Subcutaneous abdominal adipose tissue (tissue), 5 donors: ENCODE data around the gene HCN4.

Experiments used
- H3K27ac ChIP-seq: one replicate; pipeline ENCODE4 v1.7.0; 2013; ENCODE audit warnings: low read depth, mild to moderate bottlenecking, inconsistent platforms, low read length, moderate library complexity
- H3K27me3 ChIP-seq, 5 donors: one replicate each; pipeline ENCODE4 v1.7.0; 2013; ENCODE audit warnings: low read length in 5 of 5, inconsistent platforms in 1 of 5; ENCODE audit not compliant: control insufficient read depth in 5 of 5, insufficient read depth in 4 of 5
- H3K36me3 ChIP-seq, 5 donors: one replicate each; pipeline ENCODE4 v1.7.0; 2013; ENCODE audit warnings: low read length in 5 of 5; ENCODE audit not compliant: control insufficient read depth in 5 of 5, insufficient read depth in 5 of 5
- H3K4me1 ChIP-seq, 5 donors: one replicate each; pipeline ENCODE4 v1.7.0; 2013; ENCODE audit warnings: low read length in 5 of 5, mild to moderate bottlenecking in 3 of 5, moderate library complexity in 1 of 5; ENCODE audit not compliant: control insufficient read depth in 5 of 5, insufficient read depth in 5 of 5
- H3K4me3 ChIP-seq, 5 donors: one replicate each; pipeline ENCODE4 v1.7.0; 2013; ENCODE audit warnings: low read length in 5 of 5, low read depth in 1 of 5
- H3K9ac ChIP-seq, 5 donors: one replicate each; pipeline ENCODE4 v1.7.0; 2013; ENCODE audit warnings: low read length in 5 of 5, mild to moderate bottlenecking in 4 of 5, moderate library complexity in 3 of 5
- H3K9me3 ChIP-seq, 5 donors: one replicate each; pipeline ENCODE4 v1.7.0; 2013; ENCODE audit warnings: low read length in 5 of 5; ENCODE audit not compliant: control insufficient read depth in 5 of 5
- donor health status: healthy.
- donor health status: healthy.
- donor health status: healthy.
- donor health status: healthy.
- donor health status: healthy.

HCN4 gene

DNA sequence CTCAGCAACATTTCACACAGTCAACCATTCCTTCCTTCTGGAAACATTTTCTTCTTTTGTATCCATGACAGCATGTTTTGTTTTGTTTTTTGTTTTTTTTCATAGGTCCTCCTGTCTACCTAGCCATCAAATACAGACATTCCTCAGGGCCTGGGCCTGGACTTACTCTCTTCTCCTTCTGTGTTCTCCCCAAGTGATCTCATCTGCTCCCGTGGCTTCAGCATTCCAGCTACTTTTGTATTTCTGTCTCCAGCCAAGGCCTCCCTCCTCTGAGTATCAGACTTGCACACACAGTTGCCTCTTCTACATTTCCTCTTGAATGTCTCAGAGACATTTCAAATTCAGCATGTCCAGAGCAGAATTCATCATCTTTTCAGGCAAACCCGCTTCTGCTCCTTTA lies 82.4 kb downstream of the HCN4 start:
- H3K9ac ChIP-seq = no peak overlapping the region
- H3K27ac ChIP-seq = no peak overlapping the region
- H3K4me1 ChIP-seq = no peaks in the 10 kb centered on the region

DNA sequence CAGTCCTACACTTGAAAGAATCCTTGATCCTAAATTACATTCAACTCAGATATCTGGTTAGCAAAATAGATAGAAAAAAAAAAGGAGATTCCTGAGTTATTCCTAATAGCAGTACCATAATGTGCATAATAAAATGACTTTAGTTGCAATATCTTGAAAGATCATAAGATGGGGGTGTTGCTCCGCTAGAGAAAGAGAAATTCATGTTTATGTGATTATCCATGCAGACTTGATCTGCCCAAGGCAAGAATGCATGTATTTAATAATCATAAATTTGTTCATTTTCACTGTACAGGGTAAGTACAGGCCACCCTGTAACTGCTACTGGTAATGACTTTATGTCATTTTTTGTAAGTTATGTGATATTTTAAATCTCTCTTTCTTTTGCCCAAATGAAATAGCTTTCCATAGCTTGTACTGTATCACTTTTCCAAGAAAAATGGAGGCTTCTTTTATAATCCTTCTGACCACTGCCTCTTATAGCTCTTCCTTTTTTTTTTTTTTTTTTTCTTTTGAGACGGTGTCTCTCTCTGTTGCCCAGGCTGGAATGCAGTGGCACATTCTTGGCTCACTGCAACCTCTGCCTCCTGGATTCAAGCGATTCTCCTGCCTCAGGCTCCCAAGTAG lies 84.6 kb downstream of the HCN4 start:
- no peaks in the 10 kb centered on the region for H3K27me3 ChIP-seq
- H3K9me3 ChIP-seq = no peaks in the 10 kb centered on the region
- H3K36me3 ChIP-seq = peaks cover 8 to 40% (median 26%) of the 10 kb centered on the region in 5 donors
- no peak overlapping the region for H3K27ac ChIP-seq
- no peaks in the 10 kb centered on the region for H3K4me1 ChIP-seq
- no peak overlapping the region for H3K9ac ChIP-seq
- no peak overlapping the region for H3K4me3 ChIP-seq

More for the DNA sequence above, 82.4 kb downstream of the HCN4 start:
- Histone ChIP-seq H3K27me3 (no peaks in the 10 kb centered on the region), H3K4me3 (no peak overlapping the region), H3K36me3 (peaks cover 11 to 45% (median 32%) of the 10 kb centered on the region in 5 donors), H3K9me3 (no peaks in the 10 kb centered on the region)

DNA sequence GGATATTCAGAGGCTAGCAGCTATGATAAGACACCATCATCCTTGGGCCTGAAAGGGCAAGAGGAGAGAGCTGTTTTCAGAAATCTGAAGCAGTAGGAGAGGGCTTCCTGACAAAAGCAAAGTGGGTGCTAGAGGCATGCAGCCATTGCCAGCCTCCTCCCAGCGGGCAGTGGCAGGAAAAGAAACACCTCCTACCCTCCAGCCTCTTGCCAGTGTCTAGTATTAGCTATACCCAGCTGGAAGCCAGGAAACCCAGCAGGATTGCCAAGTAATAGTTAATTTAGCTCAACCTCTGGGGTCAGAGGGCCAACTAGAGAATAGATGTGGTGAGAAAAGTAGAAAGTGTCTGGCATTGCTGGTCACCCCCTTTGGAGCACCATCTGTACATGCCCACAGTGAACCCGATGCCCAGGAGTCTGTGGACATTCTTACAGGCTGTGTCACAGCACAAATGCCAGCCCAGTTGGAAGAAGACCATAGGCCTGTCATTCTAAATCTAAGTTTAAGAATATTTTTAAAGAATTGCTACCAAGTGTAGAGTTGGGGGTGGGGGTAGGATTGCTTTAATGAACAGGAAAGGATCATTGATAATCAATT lies 85.3 kb downstream of the HCN4 start:
- peaks cover 5 to 33% (median 19%) of the 10 kb centered on the region in 5 donors for H3K36me3 ChIP-seq
- no peaks in the 10 kb centered on the region for H3K9me3 ChIP-seq
- no peak overlapping the region for H3K9ac ChIP-seq
- peaks cover 0 to 2% (median 0%) of the 10 kb centered on the region in 5 donors for H3K4me1 ChIP-seq
- no peak overlapping the region for H3K4me3 ChIP-seq
- no peak overlapping the region for H3K27ac ChIP-seq
- H3K27me3 ChIP-seq = no peaks in the 10 kb centered on the region

DNA sequence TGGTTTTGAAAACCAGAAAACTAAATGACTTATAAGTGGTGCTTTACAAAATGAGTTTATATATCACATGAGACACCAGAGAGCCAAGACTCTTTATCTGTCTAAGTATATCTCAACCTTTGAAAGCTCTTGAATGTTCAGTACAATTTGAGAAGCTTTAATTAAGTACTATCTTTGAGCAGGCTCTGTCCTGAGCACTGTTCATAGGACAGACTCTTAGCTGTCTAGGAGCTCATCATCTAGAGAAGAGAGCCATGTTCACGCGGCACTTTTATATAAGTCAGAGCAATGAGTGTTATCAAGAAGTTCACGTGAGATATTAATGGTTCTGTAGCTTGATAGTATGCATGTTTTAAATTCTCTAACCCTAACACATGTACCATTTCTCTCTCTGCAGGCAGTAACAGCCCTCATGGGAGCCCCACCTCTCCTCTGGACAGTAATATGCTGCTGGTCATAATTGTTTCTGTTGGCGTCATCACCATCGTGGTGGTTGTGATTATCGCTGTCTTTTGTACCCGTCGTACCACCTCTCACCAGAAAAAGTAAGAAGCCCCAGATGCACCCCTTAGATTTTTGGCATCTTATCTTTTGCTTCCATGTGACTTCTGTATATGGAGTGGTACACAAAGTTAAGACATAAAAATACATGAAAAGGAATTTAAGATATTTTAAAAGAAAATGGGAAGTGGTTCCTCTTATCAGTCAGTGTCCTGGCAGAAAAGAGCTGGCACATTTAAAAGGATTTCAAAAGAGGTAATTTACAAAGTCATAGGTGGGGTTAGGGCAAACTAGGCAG lies 86.0 kb downstream of the HCN4 start:
- Histone ChIP-seq H3K9me3 (no peaks in the 10 kb centered on the region), H3K9ac (no peak overlapping the region), H3K27me3 (no peaks in the 10 kb centered on the region), H3K36me3 (peaks cover 5 to 26% (median 17%) of the 10 kb centered on the region in 5 donors), H3K4me1 (peaks cover 0 to 2% (median 0%) of the 10 kb centered on the region in 5 donors), H3K27ac (no peak overlapping the region), H3K4me3 (no peak overlapping the region)

DNA sequence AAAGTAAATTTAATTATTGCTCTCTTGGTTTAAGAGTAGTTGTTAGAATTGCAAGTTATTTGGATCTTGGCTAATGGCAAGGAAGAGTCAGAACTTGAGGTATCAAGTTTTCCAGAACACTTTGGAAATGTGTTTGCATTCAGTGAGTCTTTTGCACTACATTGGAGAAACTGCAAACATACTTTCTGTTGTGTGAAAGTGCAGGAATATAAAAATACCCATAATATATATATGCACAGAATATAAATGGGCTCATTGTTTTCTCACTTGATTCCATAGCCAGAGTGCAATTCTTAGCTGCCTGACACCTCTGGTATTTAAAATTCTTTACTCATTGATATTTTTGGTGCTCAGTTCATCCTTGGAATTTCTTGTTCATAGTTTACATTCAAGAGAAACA lies 92.9 kb downstream of the HCN4 start:
- Histone ChIP-seq H3K27ac (no peak overlapping the region), H3K9me3 (no peaks in the 10 kb centered on the region), H3K9ac (no peak overlapping the region), H3K36me3 (peaks cover 0 to 7% (median under 1%) of the 10 kb centered on the region in 5 donors), H3K4me3 (no peak overlapping the region), H3K27me3 (no peaks in the 10 kb centered on the region), H3K4me1 (peaks cover 0 to 2% (median 0%) of the 10 kb centered on the region in 5 donors)

DNA sequence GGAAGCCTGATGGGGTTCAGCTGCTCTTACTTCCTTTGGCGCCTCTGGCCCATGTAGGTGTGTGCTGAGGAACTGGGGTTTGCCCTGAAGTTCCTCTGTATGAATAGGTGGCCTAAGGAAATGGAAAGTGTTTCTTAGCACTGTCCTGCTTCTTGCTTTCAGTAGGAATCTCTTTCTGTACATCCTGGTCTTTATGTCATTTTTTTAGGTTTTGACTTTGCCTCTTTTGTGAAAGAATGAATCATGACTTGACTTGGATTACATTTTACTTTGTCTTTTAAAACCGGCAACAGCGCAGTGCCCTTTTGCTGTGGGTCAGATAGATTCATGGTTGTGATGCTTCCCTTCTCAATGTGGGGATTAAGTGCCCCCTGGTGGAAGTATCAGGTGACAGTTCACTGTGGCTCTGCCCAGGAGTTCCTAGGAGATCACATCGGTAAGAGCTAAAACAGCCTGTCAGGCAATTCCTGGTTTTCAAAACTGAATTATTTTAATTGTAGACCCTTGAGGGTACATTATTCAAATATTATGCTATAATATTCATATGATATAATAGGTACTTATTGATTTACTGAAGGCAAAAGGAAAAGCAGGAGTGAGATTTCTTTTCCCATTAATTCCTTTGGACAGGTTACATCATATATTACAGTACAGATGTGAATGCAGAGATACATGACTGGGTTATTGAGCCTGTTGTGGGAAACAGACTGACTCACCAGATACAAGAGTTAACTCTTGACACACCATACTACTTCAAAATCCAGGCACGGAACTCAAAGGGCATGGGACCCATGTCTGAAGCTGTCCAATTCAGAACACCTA lies 95.4 kb downstream of the HCN4 start:
- Histone ChIP-seq H3K27me3 (no peaks in the 10 kb centered on the region), H3K9ac (no peak overlapping the region), H3K4me3 (no peak overlapping the region)

DNA sequence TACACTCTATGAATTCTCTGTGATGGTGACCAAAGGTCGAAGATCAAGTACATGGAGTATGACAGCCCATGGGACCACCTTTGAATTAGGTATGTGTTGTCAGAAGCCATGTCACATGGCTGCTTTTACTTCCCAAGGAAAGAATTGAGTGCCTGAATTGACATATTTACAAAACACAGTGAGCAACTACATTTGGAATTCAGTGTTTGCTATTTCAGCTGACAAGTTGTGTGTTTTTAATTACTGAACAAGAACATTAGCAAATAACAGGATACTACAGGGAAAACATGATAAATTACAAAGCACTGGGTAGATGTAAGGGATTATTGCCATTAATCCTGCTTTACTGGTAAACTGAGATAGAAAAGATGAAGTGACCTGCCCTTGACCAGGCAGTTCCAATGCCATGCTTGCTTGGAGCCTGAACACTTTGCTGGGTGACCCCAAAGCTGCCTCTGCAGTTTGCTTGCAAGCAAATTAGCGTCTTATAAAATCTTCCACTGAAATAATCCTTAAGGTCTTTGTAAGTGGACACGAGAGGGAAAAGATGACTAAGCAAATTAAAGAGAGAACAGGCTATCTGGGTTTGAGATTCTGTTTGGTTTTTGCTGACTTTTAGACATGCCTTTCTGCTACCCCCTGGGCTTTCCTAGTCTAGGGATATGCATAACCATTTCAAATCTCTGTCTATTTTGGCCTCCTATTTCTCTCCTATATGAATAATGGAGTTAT lies 98.2 kb downstream of the HCN4 start:
- Histone ChIP-seq H3K4me1 (peaks cover 0 to 2% (median 0%) of the 10 kb centered on the region in 5 donors), H3K27ac (no peak overlapping the region), H3K27me3 (no peaks in the 10 kb centered on the region), H3K9ac (no peak overlapping the region), H3K9me3 (no peaks in the 10 kb centered on the region), H3K4me3 (no peak overlapping the region), H3K36me3 (peaks cover 0 to 13% (median 8%) of the 10 kb centered on the region in 5 donors)

More for the DNA sequence above, 95.4 kb downstream of the HCN4 start:
- H3K27ac ChIP-seq = no peak overlapping the region
- H3K9me3 ChIP-seq = no peaks in the 10 kb centered on the region
- peaks cover 0 to 11% (median 8%) of the 10 kb centered on the region in 5 donors for H3K36me3 ChIP-seq
- H3K4me1 ChIP-seq = peaks cover 0 to 2% (median 0%) of the 10 kb centered on the region in 5 donors
